Measurements from ENCODE around the gene CDK5R1. TPM values are rescaled to one million over a fixed set of nuclear protein-coding genes. Genes with fewer than 3 reads are reported as not detected.

Gene CDK5R1
- polyA plus RNA-seq, 1 donor (not counting 4 experiments of a cell fraction or from before 2014, with no cell fraction given), result 2.9 TPM

- dilution Hi-C loops (cut with MboI; ENCODE audit: extremely low pct_ligation_motif_present, low sequenced_read_pairs), result no loop called here
- no peak overlapping the region for H3K9ac ChIP-seq (ENCODE audit: control insufficient read depth, extremely low read depth, insufficient read depth, low read length)
- H3K27ac ChIP-seq (ENCODE audit: control insufficient read depth, insufficient read depth, low read length), result no peak overlapping the region
- no peaks in the 10 kb centered on the region for H3K9me3 ChIP-seq (ENCODE audit: control insufficient read depth, low read depth, low read length)
- no peaks in the 10 kb centered on the region for H3K27me3 ChIP-seq (ENCODE audit: control insufficient read depth, extremely low read depth, insufficient read depth, low read length)
- no peak for TF ChIP-seq CTCF (optimal IDR thresholded peaks at IDR 0.05 in 1 of 3, IDR thresholded peaks at IDR 0.05 in 1 of 3, conservative IDR thresholded peaks at IDR 0.05 in 1 of 3; ENCODE audit: extremely low read depth in 1 of 3, insufficient read depth in 2 of 3, low read length in 3 of 3)
- TF ChIP-seq EZH2 (IDR thresholded peaks at IDR 0.05; ENCODE audit: low read length), result no peak
- H3K4me3 ChIP-seq (ENCODE audit: control insufficient read depth in 2 of 3, extremely low read depth in 1 of 3, insufficient read depth in 2 of 3, low read depth in 1 of 3, low read length in 3 of 3), result no peak overlapping the region
- H2AFZ ChIP-seq (ENCODE audit: control insufficient read depth, low read length), result no peak overlapping the region
- H3K36me3 ChIP-seq (ENCODE audit: control insufficient read depth in 2 of 2, extremely low read depth in 1 of 2, insufficient read depth in 2 of 2, low read length in 2 of 2), result no peaks in the 10 kb centered on the region
- no peak for FAIRE-seq
- H3K79me2 ChIP-seq (ENCODE audit: control insufficient read depth, insufficient read depth, low read length), result no peaks in the 10 kb centered on the region
- H3K9me1 ChIP-seq (ENCODE audit: control insufficient read depth, extremely low read depth, insufficient read depth, low read length), result no peaks in the 10 kb centered on the region
- DNase-seq (ENCODE audit: low read depth, low spot score), result no peak
- no peak overlapping the region for H3K4me2 ChIP-seq (ENCODE audit: control insufficient read depth, extremely low read depth, insufficient read depth, low read depth, low read length)
- no peaks in the 10 kb centered on the region for H4K20me1 ChIP-seq (ENCODE audit: control insufficient read depth, extremely low read depth, insufficient read depth, low read length)
- H3K4me1 ChIP-seq (ENCODE audit: control insufficient read depth, extremely low read depth, insufficient read depth, low read length), result no peaks in the 10 kb centered on the region
Measured at GRCh38 chr17:32510466-32510865, 23.7 kb downstream of the CDK5R1 start.

GRCh38 chr17:32512328-32512727, 25.5 kb downstream of the CDK5R1 start:
- H3K79me2 ChIP-seq (ENCODE audit: control insufficient read depth, insufficient read depth, low read length), result no peaks in the 10 kb centered on the region
- no peaks in the 10 kb centered on the region for H3K36me3 ChIP-seq (ENCODE audit: control insufficient read depth in 2 of 2, extremely low read depth in 1 of 2, insufficient read depth in 2 of 2, low read length in 2 of 2)
- no peaks in the 10 kb centered on the region for H4K20me1 ChIP-seq (ENCODE audit: control insufficient read depth, extremely low read depth, insufficient read depth, low read length)
- no peaks in the 10 kb centered on the region for H3K9me3 ChIP-seq (ENCODE audit: control insufficient read depth, low read depth, low read length)
- no peak for DNase-seq (ENCODE audit: low read depth, low spot score)
- no peaks in the 10 kb centered on the region for H3K9me1 ChIP-seq (ENCODE audit: control insufficient read depth, extremely low read depth, insufficient read depth, low read length)
- dilution Hi-C loops (cut with MboI; ENCODE audit: extremely low pct_ligation_motif_present, low sequenced_read_pairs), result no loop called here
- H3K4me1 ChIP-seq (ENCODE audit: control insufficient read depth, extremely low read depth, insufficient read depth, low read length), result no peaks in the 10 kb centered on the region
- no peak overlapping the region for H3K4me2 ChIP-seq (ENCODE audit: control insufficient read depth, extremely low read depth, insufficient read depth, low read depth, low read length)
- H3K9ac ChIP-seq (ENCODE audit: control insufficient read depth, extremely low read depth, insufficient read depth, low read length), result no peak overlapping the region
- H3K4me3 ChIP-seq (ENCODE audit: control insufficient read depth in 2 of 3, extremely low read depth in 1 of 3, insufficient read depth in 2 of 3, low read depth in 1 of 3, low read length in 3 of 3), result no peak overlapping the region
- no peak overlapping the region for H3K27ac ChIP-seq (ENCODE audit: control insufficient read depth, insufficient read depth, low read length)
- H2AFZ ChIP-seq (ENCODE audit: control insufficient read depth, low read length), result no peak overlapping the region
- TF ChIP-seq CTCF (optimal IDR thresholded peaks at IDR 0.05 in 1 of 3, IDR thresholded peaks at IDR 0.05 in 1 of 3, conservative IDR thresholded peaks at IDR 0.05 in 1 of 3; ENCODE audit: extremely low read depth in 1 of 3, insufficient read depth in 2 of 3, low read length in 3 of 3) (no peak), EZH2 (IDR thresholded peaks at IDR 0.05; ENCODE audit: low read length) (no peak)
- no peak for FAIRE-seq
- no peaks in the 10 kb centered on the region for H3K27me3 ChIP-seq (ENCODE audit: control insufficient read depth, extremely low read depth, insufficient read depth, low read length)

All from keratinocyte (primary cell).